Fibroblast of lung (primary cell): ENCODE measurements around the gene NKX1-2. TPM values are rescaled to one million over a fixed set of nuclear protein-coding genes. Genes with fewer than 3 reads are reported as not detected.
"Not testable (repeated sequence)": the region's sequence is repeated elsewhere in the genome, so short reads cannot be mapped to it uniquely, and the experiment has no call there.

Experiments
- DNase-seq, 2 donors: peaks; one replicate each; pipeline versions ENCODE4 v3.0.0 to v3.0.0-alpha.2; 2010; ENCODE audit warnings: low read depth in 2 of 2
- H2AFZ ChIP-seq: 2 replicates; pipeline ENCODE4 v1.5.1; 2012; ENCODE audit warnings: low read length, control low read depth, inconsistent platforms
- H3K27ac ChIP-seq: 2 replicates; pipeline ENCODE4 v1.5.1; 2011; ENCODE audit warnings: low read length, control low read depth; ENCODE audit not compliant: insufficient read depth
- H3K27me3 ChIP-seq: 2 replicates; pipeline ENCODE4 v1.5.1; 2011; ENCODE audit warnings: mild to moderate bottlenecking, low read length; ENCODE audit not compliant: control insufficient read depth, insufficient read depth
- H3K36me3 ChIP-seq: 2 replicates; pipeline ENCODE4 v1.5.1; 2011; ENCODE audit warnings: low read length; ENCODE audit not compliant: control insufficient read depth, insufficient read depth
- H3K4me1 ChIP-seq: 2 replicates; pipeline ENCODE4 v1.5.1; 2011; ENCODE audit warnings: low read length; ENCODE audit not compliant: control insufficient read depth, insufficient read depth; ENCODE audit errors: extremely low read depth
- H3K4me2 ChIP-seq: 2 replicates; pipeline ENCODE4 v1.5.1; 2011; ENCODE audit warnings: low read length, control low read depth; ENCODE audit not compliant: insufficient read depth; ENCODE audit errors: extremely low read depth
- H3K4me3 ChIP-seq, 4 experiments: fragments of 200-600 bp in 1 of 4; sonication (generic) in 1 of 4; replicated peaks in 1 of 4; 2 replicates each; pipeline ENCODE4 v1.5.1; 2011 to 2016; ENCODE audit warnings: low read length in 4 of 4, low read depth in 3 of 4, mild to moderate bottlenecking in 3 of 4, control low read depth in 2 of 4, inconsistent platforms in 1 of 4, mixed read lengths in 1 of 4; ENCODE audit not compliant: insufficient read depth in 1 of 4; ENCODE audit errors: control extremely low read depth in 1 of 4
- H3K79me2 ChIP-seq: 2 replicates; pipeline ENCODE4 v1.5.1; 2012; ENCODE audit warnings: mild to moderate bottlenecking, low read length, inconsistent platforms; ENCODE audit not compliant: control insufficient read depth, insufficient read depth
- H3K9ac ChIP-seq: 2 replicates; pipeline ENCODE4 v1.5.1; 2011; ENCODE audit warnings: mild to moderate bottlenecking, low read length, control low read depth; ENCODE audit not compliant: insufficient read depth
- H3K9me3 ChIP-seq: 2 replicates; pipeline ENCODE4 v1.5.1; 2012; ENCODE audit warnings: low read depth, low read length; ENCODE audit not compliant: control insufficient read depth, insufficient read depth
- H4K20me1 ChIP-seq: 2 replicates; pipeline ENCODE4 v1.5.1; 2011; ENCODE audit warnings: low read length; ENCODE audit not compliant: control insufficient read depth, insufficient read depth; ENCODE audit errors: extremely low read depth
- CTCF ChIP-seq, 2 donors: IDR thresholded peaks in 1 of 2; conservative IDR thresholded peaks in 1 of 2; 1 replicate in 1 of 2; 2 replicates in 1 of 2; pipeline ENCODE4 v1.5.1; 2011 to 2012; ENCODE audit warnings: low read length in 2 of 2, control low read depth in 1 of 2, inconsistent platforms in 1 of 2, low read depth in 1 of 2, mild to moderate bottlenecking in 1 of 2
- EZH2 ChIP-seq: IDR thresholded peaks from 2 replicates; pipeline ENCODE4 v1.5.1; 2012; ENCODE audit warnings: low read length, control low read depth, mild to moderate bottlenecking; ENCODE audit errors: missing control alignments
- polyA plus RNA-seq, 2 donors: library from polyadenylated mRNA; depleted of rRNA in 1 of 2; stranded (reverse) in 1 of 2; unstranded in 1 of 2; fragments of >200 nt; gene quantifications; 2 replicates each; pipeline ENCODE4 v1.2.1, GENCODE V29; 2011 to 2012; ENCODE audit warnings: missing spikeins in 1 of 2
- total RNA-seq: library from RNA; depleted of rRNA; stranded (reverse); fragments of >200 nt; gene quantifications from 2 replicates; pipeline ENCODE4 v1.2.1, GENCODE V29; 2014

NKX1-2 gene
- total and polyA plus RNA-seq, 2 donors (not counting 1 experiment from before 2014, with no cell fraction given) = not detected

DNA sequence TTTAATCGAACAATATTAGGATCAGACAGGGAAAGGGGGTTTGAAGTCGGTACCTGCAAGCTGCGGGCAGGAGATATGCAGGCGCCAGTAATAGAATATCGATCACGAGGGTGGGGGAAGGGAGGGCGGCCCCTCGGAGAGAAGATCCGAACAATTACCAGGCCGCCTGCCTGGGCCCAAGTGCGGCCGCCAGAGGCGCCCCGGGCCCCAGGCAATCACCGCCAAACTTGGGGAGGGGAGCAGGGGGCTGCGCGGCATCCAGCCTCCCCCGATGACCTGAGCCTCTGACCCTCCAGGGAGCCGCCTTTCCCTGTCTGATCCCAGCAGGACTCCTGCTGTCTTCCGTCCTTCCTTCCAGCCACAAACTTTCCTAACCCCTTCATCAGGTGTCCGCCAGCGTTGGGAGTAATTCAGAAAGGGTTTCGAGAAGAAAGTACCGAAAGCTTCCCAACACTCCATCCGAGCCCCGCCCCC lies 1.1 kb downstream of the NKX1-2 start:
- H3K4me1 ChIP-seq = no peaks in the 10 kb centered on the region
- no peak for DNase-seq

GRCh38 chr10:124447751-124448466 lies 1.9 kb downstream of the NKX1-2 start:
- Histone ChIP-seq H3K36me3 (no peaks in the 10 kb centered on the region), H3K4me3 (no peak overlapping the region), H3K4me2 (no peak overlapping the region), H3K79me2 (no peaks in the 10 kb centered on the region), H3K27ac (no peak overlapping the region), H4K20me1 (no peaks in the 10 kb centered on the region), H2AFZ (no peak overlapping the region), H3K27me3 (peaks cover 51% of the 10 kb centered on the region), H3K4me1 (no peaks in the 10 kb centered on the region), H3K9me3 (no peaks in the 10 kb centered on the region), H3K9ac (no peak overlapping the region)
- DNase-seq = no peak
- peak; percentile 97 for TF ChIP-seq EZH2
- TF ChIP-seq CTCF (conservative IDR thresholded peaks at IDR 0.05 in 1 of 2, IDR thresholded peaks at IDR 0.05 in 1 of 2; ENCODE audit: low read depth in 1 of 2, low read length in 2 of 2) = no peak

More for the DNA sequence above, 1.1 kb downstream of the NKX1-2 start:
- Histone ChIP-seq H2AFZ (no peak overlapping the region), H3K27ac (no peak overlapping the region), H3K27me3 (peaks cover 55% of the 10 kb centered on the region), H3K9me3 (no peaks in the 10 kb centered on the region), H4K20me1 (no peaks in the 10 kb centered on the region), H3K9ac (no peak overlapping the region), H3K79me2 (no peaks in the 10 kb centered on the region), H3K4me3 (no peak overlapping the region), H3K4me2 (no peak overlapping the region), H3K36me3 (no peaks in the 10 kb centered on the region)
- TF ChIP-seq EZH2 = no peak
- TF ChIP-seq CTCF (conservative IDR thresholded peaks at IDR 0.05 in 1 of 2, IDR thresholded peaks at IDR 0.05 in 1 of 2; ENCODE audit: low read depth in 1 of 2, low read length in 2 of 2) = no peak

- no peak overlapping the region for H3K4me3 ChIP-seq
- no peaks in the 10 kb centered on the region for H3K36me3 ChIP-seq
- no peak for DNase-seq
- no peak overlapping the region for H2AFZ ChIP-seq
- H3K4me2 ChIP-seq = no peak overlapping the region
- H3K4me1 ChIP-seq = no peaks in the 10 kb centered on the region
- no peak overlapping the region for H3K9ac ChIP-seq
- no peaks in the 10 kb centered on the region for H4K20me1 ChIP-seq
- H3K27ac ChIP-seq = no peak overlapping the region
- H3K9me3 ChIP-seq = no peaks in the 10 kb centered on the region
- no peaks in the 10 kb centered on the region for H3K79me2 ChIP-seq
- TF ChIP-seq EZH2 = no peak
- TF ChIP-seq CTCF (conservative IDR thresholded peaks at IDR 0.05 in 1 of 2, IDR thresholded peaks at IDR 0.05 in 1 of 2; ENCODE audit: low read depth in 1 of 2, low read length in 2 of 2) = no peak
- peaks cover 48% of the 10 kb centered on the region for H3K27me3 ChIP-seq
Observed at GRCh38 chr10:124446830-124447750, 2.7 kb downstream of the NKX1-2 start.

- not testable (repeated sequence) for H3K4me3 ChIP-seq, H3K27me3 ChIP-seq, H3K79me2 ChIP-seq, H2AFZ ChIP-seq, DNase-seq, H3K9me3 ChIP-seq, H3K4me1 ChIP-seq, H3K4me2 ChIP-seq, H3K27ac ChIP-seq, H3K36me3 ChIP-seq, H3K9ac ChIP-seq, H4K20me1 ChIP-seq
Observed at GRCh38 chr10:124441694-124442093, 8.1 kb downstream of the NKX1-2 start.
